ENCODE data around the gene SLC35A2.
A peak's percentile ranks its signal among the peaks of the same experiment; 100 is the strongest.

Gene SLC35A2

DNA sequence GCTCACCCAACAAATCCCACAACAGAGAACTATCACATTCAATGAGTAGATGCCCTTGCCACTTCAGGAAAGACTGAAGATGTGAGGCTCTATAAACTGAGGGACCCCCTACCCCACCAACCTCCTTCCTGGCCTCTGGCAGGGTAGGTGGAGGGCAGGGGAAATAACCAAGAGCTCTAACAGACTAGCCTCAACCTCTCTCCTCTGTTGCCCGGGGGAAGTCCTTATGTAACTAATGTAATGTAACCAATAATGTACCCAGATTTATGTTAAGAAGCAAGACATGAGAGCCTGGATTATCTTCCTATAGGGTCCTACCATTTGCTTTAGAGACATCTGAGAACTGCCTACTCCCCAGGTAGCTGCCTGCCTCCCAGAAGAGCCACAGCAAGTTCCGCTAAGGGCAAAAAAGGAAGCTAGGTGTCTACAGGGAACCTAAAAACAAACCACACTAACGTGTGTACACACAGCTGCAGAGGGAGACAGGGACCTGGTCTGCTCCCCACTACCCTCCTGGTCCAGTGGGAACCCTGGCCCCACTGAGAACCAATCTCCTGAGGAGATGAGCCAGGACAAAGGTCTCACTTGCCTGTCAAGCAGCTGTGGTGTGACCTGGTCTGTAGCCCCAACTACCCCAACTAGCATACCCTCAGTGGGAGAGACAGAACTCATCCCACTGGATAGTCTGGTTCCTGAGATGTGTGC, 28.2 kb upstream of the SLC35A2 start:
- no peak overlapping the region for H2AK5ac ChIP-seq (ENCODE audit: low read length)

DNA sequence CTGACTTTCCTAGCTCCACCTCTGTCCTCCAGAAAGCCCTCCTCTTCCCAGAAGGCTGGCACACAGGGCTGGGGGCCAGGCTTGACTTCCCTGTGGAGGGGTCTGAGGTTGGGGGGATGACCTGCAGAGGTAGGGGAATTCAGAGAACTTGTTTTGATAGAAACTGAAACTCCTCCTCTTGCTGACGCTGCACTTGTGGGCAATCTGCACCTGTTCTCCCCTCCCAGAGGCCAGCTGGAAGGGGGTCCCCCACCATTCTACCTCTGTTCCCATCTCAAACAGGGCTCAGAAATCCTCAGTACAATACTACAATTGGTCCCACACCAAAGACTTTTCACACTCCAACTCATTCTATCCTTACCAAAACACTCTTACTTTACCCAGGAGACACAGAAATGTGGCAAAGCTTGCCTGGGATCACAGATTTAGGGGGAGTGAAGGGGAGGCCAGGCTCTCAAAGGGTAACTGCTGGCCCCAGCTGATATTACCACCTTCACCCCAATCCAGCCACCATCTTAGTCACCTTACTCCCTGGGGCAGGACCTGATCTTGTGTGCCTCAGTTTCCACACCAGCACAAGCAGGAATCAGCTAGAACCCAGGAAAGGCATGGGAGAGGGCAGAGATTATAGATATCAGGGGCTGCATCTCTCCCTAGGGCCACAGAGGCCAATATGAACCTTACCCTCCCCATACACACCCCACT, 27.4 kb upstream of the SLC35A2 start:
- Histone ChIP-seq H3K23ac (ENCODE audit: low read length) (no peak overlapping the region), H3K9ac (ENCODE audit: low read length) (no peak overlapping the region), H3K27ac (ENCODE audit: low read depth, low read length) (no peak overlapping the region), H2BK15ac (replicated peaks; ENCODE audit: low read depth) (no peak overlapping the region), H3K27me3 (ENCODE audit: insufficient read depth, low read length, poor library complexity) (no peaks in the 10 kb centered on the region), H3K4me3 (ENCODE audit: low read length) (no peak overlapping the region), H3K79me1 (ENCODE audit: low read length) (no peaks in the 10 kb centered on the region), H3K36me3 (ENCODE audit: control insufficient read depth, insufficient read depth, low read length) (peaks cover 2% of the 10 kb centered on the region), H3K4me2 (ENCODE audit: low read length) (no peak overlapping the region), H4K8ac (ENCODE audit: low read depth, low read length) (no peak overlapping the region), H2AK5ac (ENCODE audit: low read length) (no peak overlapping the region), H3K4me1 (ENCODE audit: control insufficient read depth, low read depth, low read length) (no peaks in the 10 kb centered on the region), H2BK5ac (ENCODE audit: low read length) (no peak overlapping the region), H3K18ac (ENCODE audit: low read length) (no peak overlapping the region), H3K4ac (ENCODE audit: low read depth, low read length) (no peak overlapping the region), H3K56ac (ENCODE audit: low read length) (no peak overlapping the region), H2BK120ac (ENCODE audit: low read depth, low read length) (no peak overlapping the region), H4K5ac (ENCODE audit: low read length) (no peak overlapping the region), H3K79me2 (ENCODE audit: control insufficient read depth, insufficient read depth, low read length) (peaks cover 6% of the 10 kb centered on the region)
- no CpG with 5 or more reads among the region's 1 CpG for WGBS (ENCODE audit: extremely low coverage, insufficient coverage, low lambda C conversion rate)
- DNase-seq: no peak

More for the DNA sequence above, 28.2 kb upstream of the SLC35A2 start:
- Histone ChIP-seq H2BK5ac (ENCODE audit: low read length) (no peak overlapping the region), H3K23ac (ENCODE audit: low read length) (no peak overlapping the region), H3K79me1 (ENCODE audit: low read length) (no peaks in the 10 kb centered on the region), H4K5ac (ENCODE audit: low read length) (no peak overlapping the region), H3K36me3 (ENCODE audit: control insufficient read depth, insufficient read depth, low read length) (no peaks in the 10 kb centered on the region), H3K4ac (ENCODE audit: low read depth, low read length) (no peak overlapping the region), H2BK120ac (ENCODE audit: low read depth, low read length) (no peak overlapping the region), H3K27ac (ENCODE audit: low read depth, low read length) (no peak overlapping the region), H2BK15ac (replicated peaks; ENCODE audit: low read depth) (no peak overlapping the region), H3K4me2 (ENCODE audit: low read length) (no peak overlapping the region), H3K79me2 (ENCODE audit: control insufficient read depth, insufficient read depth, low read length) (peaks cover 6% of the 10 kb centered on the region), H4K8ac (ENCODE audit: low read depth, low read length) (no peak overlapping the region), H3K18ac (ENCODE audit: low read length) (no peak overlapping the region), H3K4me1 (ENCODE audit: control insufficient read depth, low read depth, low read length) (no peaks in the 10 kb centered on the region), H3K27me3 (ENCODE audit: insufficient read depth, low read length, poor library complexity) (no peaks in the 10 kb centered on the region), H3K4me3 (ENCODE audit: low read length) (no peak overlapping the region), H3K9ac (ENCODE audit: low read length) (no peak overlapping the region), H3K56ac (ENCODE audit: low read length) (no peak overlapping the region)
- WGBS (ENCODE audit: extremely low coverage, insufficient coverage, low lambda C conversion rate): no CpG with 5 or more reads among the region's 3 CpGs
- DNase-seq: no peak

DNA sequence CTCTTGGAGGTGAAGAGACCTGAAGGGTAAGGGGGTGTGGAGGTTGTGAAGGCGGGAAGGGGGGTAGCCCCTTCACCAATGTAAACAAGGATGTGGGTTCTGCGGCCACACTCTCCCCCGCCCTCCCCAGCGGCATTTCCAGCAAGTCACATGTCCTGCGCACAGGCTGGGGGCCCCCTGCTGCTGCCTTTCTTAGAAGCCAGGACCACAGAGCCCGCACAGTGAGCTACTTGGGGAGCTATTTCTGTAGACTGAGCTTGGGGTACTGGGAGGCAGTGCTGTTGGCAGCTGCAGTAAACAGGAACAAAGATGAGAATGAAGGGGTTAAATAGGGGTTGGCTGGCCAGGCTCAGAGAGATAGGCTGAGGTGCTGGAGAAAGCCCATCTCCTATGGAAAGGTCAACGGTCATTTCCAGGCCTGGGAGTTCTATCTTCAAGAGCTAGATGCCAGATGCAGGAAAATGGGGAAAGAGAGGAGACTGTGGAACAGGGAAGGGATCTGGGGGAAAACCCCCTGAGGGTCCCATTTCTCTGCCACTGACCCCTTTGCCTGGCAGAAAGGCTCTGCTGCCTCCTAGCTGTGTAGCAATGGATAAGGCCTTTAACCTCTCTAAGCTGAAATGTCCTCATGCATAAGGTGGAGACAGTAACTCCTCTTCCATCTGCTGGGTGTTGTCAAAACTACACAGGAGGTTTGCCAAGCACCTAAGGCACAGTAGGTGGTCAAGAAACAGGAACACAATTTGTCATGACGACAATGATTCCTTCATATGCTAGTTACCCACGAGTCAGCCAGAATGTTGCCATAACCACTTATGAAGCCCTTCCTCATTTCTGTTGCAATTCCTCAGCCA, 25.8 kb upstream of the SLC35A2 start:
- Histone ChIP-seq H2BK15ac (replicated peaks; ENCODE audit: low read depth) (no peak overlapping the region), H4K8ac (ENCODE audit: low read depth, low read length) (no peak overlapping the region), H3K27ac (ENCODE audit: low read depth, low read length) (no peak overlapping the region), H3K4me1 (ENCODE audit: control insufficient read depth, low read depth, low read length) (no peaks in the 10 kb centered on the region), H3K27me3 (ENCODE audit: insufficient read depth, low read length, poor library complexity) (no peaks in the 10 kb centered on the region), H3K9ac (ENCODE audit: low read length) (peak overlapping the region; percentile 23), H3K36me3 (ENCODE audit: control insufficient read depth, insufficient read depth, low read length) (peaks cover 2% of the 10 kb centered on the region), H3K79me2 (ENCODE audit: control insufficient read depth, insufficient read depth, low read length) (peaks cover 6% of the 10 kb centered on the region), H2BK120ac (ENCODE audit: low read depth, low read length) (no peak overlapping the region), H2BK5ac (ENCODE audit: low read length) (no peak overlapping the region), H4K5ac (ENCODE audit: low read length) (no peak overlapping the region), H3K4me2 (ENCODE audit: low read length) (no peak overlapping the region), H3K79me1 (ENCODE audit: low read length) (no peaks in the 10 kb centered on the region), H2AK5ac (ENCODE audit: low read length) (no peak overlapping the region), H3K4ac (ENCODE audit: low read depth, low read length) (peak overlapping the region; percentile 21), H3K56ac (ENCODE audit: low read length) (peak overlapping the region; percentile 64), H3K4me3 (ENCODE audit: low read length) (no peak overlapping the region), H3K23ac (ENCODE audit: low read length) (no peak overlapping the region), H3K18ac (ENCODE audit: low read length) (no peak overlapping the region)
- no CpG with 5 or more reads among the region's 9 CpGs for WGBS (ENCODE audit: extremely low coverage, insufficient coverage, low lambda C conversion rate)
- peak; percentile 70 for DNase-seq

DNA sequence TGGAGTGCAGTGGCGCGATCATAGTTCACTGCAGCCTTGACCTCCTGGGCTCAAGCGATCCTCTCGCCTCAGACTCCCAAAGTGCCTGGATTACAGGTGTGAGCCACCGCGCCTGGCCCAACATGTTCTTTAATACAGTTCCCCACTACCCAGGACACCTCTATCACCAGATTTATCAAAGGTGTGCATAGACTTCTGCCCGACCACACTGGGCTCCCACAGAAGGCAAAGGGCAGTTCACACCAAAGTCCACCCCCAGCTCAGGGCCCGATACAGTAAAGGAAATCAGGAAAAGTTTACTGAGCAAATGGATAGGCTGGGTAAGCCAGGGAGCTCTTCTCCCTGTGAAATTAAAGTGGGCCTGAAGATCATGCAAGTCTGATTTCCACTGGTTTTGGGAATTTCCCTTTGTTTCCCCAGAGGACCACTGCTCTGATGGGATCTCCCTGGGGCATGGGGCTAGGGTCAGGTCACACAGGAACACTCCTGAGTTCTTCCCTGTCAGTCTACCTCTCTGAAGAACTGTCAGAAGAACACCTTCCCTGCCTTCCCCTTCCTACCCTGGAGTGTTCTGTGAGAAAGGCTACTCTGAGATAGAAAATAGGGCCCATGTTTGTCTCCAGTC, 25.1 kb upstream of the SLC35A2 start:
- no peak overlapping the region for H4K5ac ChIP-seq (ENCODE audit: low read length)
- no peak overlapping the region for H2BK120ac ChIP-seq (ENCODE audit: low read depth, low read length)
- peaks cover 2% of the 10 kb centered on the region for H3K36me3 ChIP-seq (ENCODE audit: control insufficient read depth, insufficient read depth, low read length)
- no peak overlapping the region for H2BK15ac ChIP-seq (replicated peaks; ENCODE audit: low read depth)
- H3K4me1 ChIP-seq (ENCODE audit: control insufficient read depth, low read depth, low read length): no peaks in the 10 kb centered on the region
- peak overlapping the region; percentile 37 for H3K56ac ChIP-seq (ENCODE audit: low read length)
- no peak overlapping the region for H3K4me3 ChIP-seq (ENCODE audit: low read length)
- peaks cover 6% of the 10 kb centered on the region for H3K79me2 ChIP-seq (ENCODE audit: control insufficient read depth, insufficient read depth, low read length)
- no peak overlapping the region for H4K8ac ChIP-seq (ENCODE audit: low read depth, low read length)
- H3K18ac ChIP-seq (ENCODE audit: low read length): no peak overlapping the region
- H3K4ac ChIP-seq (ENCODE audit: low read depth, low read length): no peak overlapping the region
- H3K4me2 ChIP-seq (ENCODE audit: low read length): no peak overlapping the region
- no peak for DNase-seq
- H2AK5ac ChIP-seq (ENCODE audit: low read length): no peak overlapping the region
- no peak overlapping the region for H3K27ac ChIP-seq (ENCODE audit: low read depth, low read length)
- no peak overlapping the region for H2BK5ac ChIP-seq (ENCODE audit: low read length)
- WGBS (ENCODE audit: extremely low coverage, insufficient coverage, low lambda C conversion rate): no CpG with 5 or more reads among the region's 8 CpGs
- no peaks in the 10 kb centered on the region for H3K27me3 ChIP-seq (ENCODE audit: insufficient read depth, low read length, poor library complexity)
- H3K23ac ChIP-seq (ENCODE audit: low read length): no peak overlapping the region
- no peaks in the 10 kb centered on the region for H3K79me1 ChIP-seq (ENCODE audit: low read length)
- H3K9ac ChIP-seq (ENCODE audit: low read length): peak overlapping the region; percentile 4

DNA sequence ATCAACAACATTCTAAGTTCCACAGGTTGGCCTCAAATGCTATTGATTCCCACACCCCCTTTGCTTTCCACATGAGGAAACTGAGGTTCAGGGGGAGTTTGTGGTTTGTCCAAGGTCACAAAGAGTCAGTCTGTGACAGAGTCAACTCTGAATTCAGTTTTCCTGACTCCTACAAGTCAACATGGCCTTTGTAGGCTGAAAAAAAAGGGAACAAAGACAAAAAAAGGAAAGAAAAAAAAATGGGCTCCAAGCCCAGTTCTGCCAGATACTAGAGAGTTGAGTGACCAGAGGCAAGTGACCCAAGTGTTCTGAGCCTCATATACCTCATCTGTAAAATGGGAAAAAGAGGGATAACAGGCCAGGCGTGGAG, 23.8 kb upstream of the SLC35A2 start:
- Histone ChIP-seq H4K5ac (ENCODE audit: low read length) (no peak overlapping the region), H3K23ac (ENCODE audit: low read length) (no peak overlapping the region), H3K9ac (ENCODE audit: low read length) (no peak overlapping the region), H4K8ac (ENCODE audit: low read depth, low read length) (no peak overlapping the region), H3K4me2 (ENCODE audit: low read length) (no peak overlapping the region), H3K18ac (ENCODE audit: low read length) (no peak overlapping the region), H3K36me3 (ENCODE audit: control insufficient read depth, insufficient read depth, low read length) (peaks cover 2% of the 10 kb centered on the region), H2BK120ac (ENCODE audit: low read depth, low read length) (no peak overlapping the region), H3K79me2 (ENCODE audit: control insufficient read depth, insufficient read depth, low read length) (peaks cover 6% of the 10 kb centered on the region), H2BK15ac (replicated peaks; ENCODE audit: low read depth) (no peak overlapping the region), H3K4me1 (ENCODE audit: control insufficient read depth, low read depth, low read length) (no peaks in the 10 kb centered on the region), H3K4ac (ENCODE audit: low read depth, low read length) (no peak overlapping the region), H3K27me3 (ENCODE audit: insufficient read depth, low read length, poor library complexity) (no peaks in the 10 kb centered on the region), H2AK5ac (ENCODE audit: low read length) (no peak overlapping the region), H3K79me1 (ENCODE audit: low read length) (no peaks in the 10 kb centered on the region), H3K27ac (ENCODE audit: low read depth, low read length) (no peak overlapping the region), H2BK5ac (ENCODE audit: low read length) (no peak overlapping the region), H3K56ac (ENCODE audit: low read length) (no peak overlapping the region), H3K4me3 (ENCODE audit: low read length) (no peak overlapping the region)
- no CpG with 5 or more reads among the region's 1 CpG for WGBS (ENCODE audit: extremely low coverage, insufficient coverage, low lambda C conversion rate)
- no peak for DNase-seq
